ENCODE results near the gene ARID1B. TPM values are rescaled to one million over a fixed set of nuclear protein-coding genes. Genes with fewer than 3 reads are reported as not detected.
"Not testable (repeated sequence)": the region's sequence is repeated elsewhere in the genome, so short reads cannot be mapped to it uniquely, and the experiment has no call there.

Gene ARID1B
- total RNA-seq, 1 experiment from 2014 or later: 24.2 TPM

- Histone ChIP-seq H4K20me1 (ENCODE audit: low read length) (no peaks in the 10 kb centered on the region), H3K9me3 (ENCODE audit: low read length) (no peaks in the 10 kb centered on the region), H3K4me2 (ENCODE audit: low read length) (no peak overlapping the region), H2AFZ (ENCODE audit: low read length) (no peak overlapping the region), H3K9ac (ENCODE audit: low read length) (no peak overlapping the region), H3K9me2 (replicated peaks; ENCODE audit: low read length) (no peaks in the 10 kb centered on the region), H3K27me3 (ENCODE audit: low read length) (no peaks in the 10 kb centered on the region), H3K36me3 (ENCODE audit: low read depth, low read length) (no peaks in the 10 kb centered on the region), H3F3A (ENCODE audit: low read length, unreplicated experiment) (no peaks in the 10 kb centered on the region), H3K4me1 (ENCODE audit: insufficient read depth, low read length) (peaks cover 23% of the 10 kb centered on the region), H3K27ac (ENCODE audit: low read length) (no peak overlapping the region), H3K79me2 (ENCODE audit: low read length) (no peaks in the 10 kb centered on the region), H3K4me3 (ENCODE audit: low read length) (no peak overlapping the region)
- DNase-seq (no peak), ATAC-seq (no peak)
- ChIA-PET POLR2A (ENCODE audit: unreplicated experiment) (no interaction called here), CTCF (no interaction called here)
- intact Hi-C loops (cut with micrococcal nuclease): no loop called here
- TF ChIP-seq, protein P1, sequence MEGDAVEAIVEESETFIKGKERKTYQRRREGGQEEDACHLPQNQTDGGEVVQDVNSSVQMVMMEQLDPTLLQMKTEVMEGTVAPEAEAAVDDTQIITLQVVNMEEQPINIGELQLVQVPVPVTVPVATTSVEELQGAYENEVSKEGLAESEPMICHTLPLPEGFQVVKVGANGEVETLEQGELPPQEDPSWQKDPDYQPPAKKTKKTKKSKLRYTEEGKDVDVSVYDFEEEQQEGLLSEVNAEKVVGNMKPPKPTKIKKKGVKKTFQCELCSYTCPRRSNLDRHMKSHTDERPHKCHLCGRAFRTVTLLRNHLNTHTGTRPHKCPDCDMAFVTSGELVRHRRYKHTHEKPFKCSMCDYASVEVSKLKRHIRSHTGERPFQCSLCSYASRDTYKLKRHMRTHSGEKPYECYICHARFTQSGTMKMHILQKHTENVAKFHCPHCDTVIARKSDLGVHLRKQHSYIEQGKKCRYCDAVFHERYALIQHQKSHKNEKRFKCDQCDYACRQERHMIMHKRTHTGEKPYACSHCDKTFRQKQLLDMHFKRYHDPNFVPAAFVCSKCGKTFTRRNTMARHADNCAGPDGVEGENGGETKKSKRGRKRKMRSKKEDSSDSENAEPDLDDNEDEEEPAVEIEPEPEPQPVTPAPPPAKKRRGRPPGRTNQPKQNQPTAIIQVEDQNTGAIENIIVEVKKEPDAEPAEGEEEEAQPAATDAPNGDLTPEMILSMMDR (conservative IDR thresholded peaks at IDR 0.05; ENCODE audit: low read depth, low read length): no peak
- TF ChIP-seq EZH2 (IDR thresholded peaks at IDR 0.05; ENCODE audit: low read length, unreplicated experiment) (no peak), EZH2phosphoT487 (IDR thresholded peaks at IDR 0.05; ENCODE audit: borderline replicate concordance, low read length) (no peak)
- BruUV-seq (replicated peaks): no TSS peak
Observed at GRCh38 chr6:157143890-157144798, 367.0 kb downstream of the ARID1B start.

GRCh38 chr6:157144859-157145568 is 367.8 kb downstream of the ARID1B start:
- no peak for TF ChIP-seq EZH2 (IDR thresholded peaks at IDR 0.05; ENCODE audit: low read length, unreplicated experiment)
- no peaks in the 10 kb centered on the region for H3K36me3 ChIP-seq (ENCODE audit: low read depth, low read length)
- no peak overlapping the region for H3K4me2 ChIP-seq (ENCODE audit: low read length)
- ChIA-PET POLR2A (ENCODE audit: unreplicated experiment) (no interaction called here), CTCF (no interaction called here)
- H2AFZ ChIP-seq (ENCODE audit: low read length): no peak overlapping the region
- H3K9ac ChIP-seq (ENCODE audit: low read length): no peak overlapping the region
- no peaks in the 10 kb centered on the region for H3K79me2 ChIP-seq (ENCODE audit: low read length)
- intact Hi-C loops (cut with micrococcal nuclease): loop anchor here (5.0 kb wide), 1 partner anchor 37 kb away; no protein-coding TSS in a partner anchor
- H4K20me1 ChIP-seq (ENCODE audit: low read length): no peaks in the 10 kb centered on the region
- no peaks in the 10 kb centered on the region for H3F3A ChIP-seq (ENCODE audit: low read length, unreplicated experiment)
- peaks cover 32% of the 10 kb centered on the region for H3K4me1 ChIP-seq (ENCODE audit: insufficient read depth, low read length)
- no peak overlapping the region for H3K4me3 ChIP-seq (ENCODE audit: low read length)
- no peaks in the 10 kb centered on the region for H3K9me3 ChIP-seq (ENCODE audit: low read length)
- ATAC-seq (no peak), DNase-seq (no peak)
- no peaks in the 10 kb centered on the region for H3K9me2 ChIP-seq (replicated peaks; ENCODE audit: low read length)
- no TSS peak for BruUV-seq (replicated peaks)
- no peaks in the 10 kb centered on the region for H3K27me3 ChIP-seq (ENCODE audit: low read length)
- no peak overlapping the region for H3K27ac ChIP-seq (ENCODE audit: low read length)

DNA sequence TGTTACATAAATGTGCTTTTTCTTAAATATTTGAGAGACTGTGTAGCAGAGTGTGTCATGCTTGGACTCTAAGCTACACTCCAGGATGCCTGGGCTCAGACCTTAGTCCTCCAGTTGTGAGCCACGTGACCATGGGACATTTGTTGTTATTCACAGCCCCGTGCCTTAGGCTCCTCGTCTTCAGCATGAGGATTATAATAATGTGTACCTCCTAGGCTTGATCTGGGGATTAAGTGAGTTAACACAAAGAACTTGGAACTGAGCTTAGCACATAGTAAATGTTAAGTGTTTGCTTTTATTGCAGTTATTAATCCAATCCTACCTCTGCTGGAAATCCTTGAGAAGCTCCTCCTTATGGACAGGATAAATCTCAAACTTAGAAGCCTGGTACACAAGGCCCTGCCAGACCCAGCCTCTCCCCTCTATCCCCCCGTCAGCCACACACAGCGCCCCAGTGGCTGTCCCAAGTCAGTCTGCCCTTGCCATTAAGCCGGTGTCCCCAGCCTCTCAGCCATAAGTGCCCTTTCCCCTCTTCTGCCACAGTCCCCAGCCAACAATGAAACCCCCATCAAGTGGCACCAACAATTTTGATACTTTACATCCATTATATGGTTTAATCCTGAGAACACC is 368.6 kb downstream of the ARID1B start:
- Histone ChIP-seq H3F3A (ENCODE audit: low read length, unreplicated experiment) (no peaks in the 10 kb centered on the region), H3K27ac (ENCODE audit: low read length) (no peak overlapping the region), H3K9me2 (replicated peaks; ENCODE audit: low read length) (no peaks in the 10 kb centered on the region), H3K79me2 (ENCODE audit: low read length) (no peaks in the 10 kb centered on the region), H3K4me3 (ENCODE audit: low read length) (no peak overlapping the region), H3K4me1 (ENCODE audit: insufficient read depth, low read length) (peaks cover 39% of the 10 kb centered on the region), H2AFZ (ENCODE audit: low read length) (no peak overlapping the region), H3K9ac (ENCODE audit: low read length) (no peak overlapping the region), H3K9me3 (ENCODE audit: low read length) (no peaks in the 10 kb centered on the region), H3K27me3 (ENCODE audit: low read length) (no peaks in the 10 kb centered on the region), H4K20me1 (ENCODE audit: low read length) (no peaks in the 10 kb centered on the region), H3K4me2 (ENCODE audit: low read length) (no peak overlapping the region), H3K36me3 (ENCODE audit: low read depth, low read length) (no peaks in the 10 kb centered on the region; the same call in 1 of the 2 replicates)
- TF ChIP-seq EZH2phosphoT487 (IDR thresholded peaks at IDR 0.05; ENCODE audit: borderline replicate concordance, low read length) (no peak), EZH2 (IDR thresholded peaks at IDR 0.05; ENCODE audit: low read length, unreplicated experiment) (no peak)
- TF ChIP-seq, protein P1 (conservative IDR thresholded peaks at IDR 0.05; ENCODE audit: low read depth, low read length): no peak
- no TSS peak for BruUV-seq (replicated peaks)
- ChIA-PET POLR2A (ENCODE audit: unreplicated experiment) (no interaction called here), CTCF (no interaction called here)
- intact Hi-C loops (cut with micrococcal nuclease): loop anchor here (5.0 kb wide), 1 partner anchor 37 kb away; no protein-coding TSS in a partner anchor
- ATAC-seq (no peak), DNase-seq (no peak)

- H2AFZ ChIP-seq (ENCODE audit: low read length); H3K27me3 ChIP-seq (ENCODE audit: low read length); H3K4me3 ChIP-seq (ENCODE audit: low read length); H3K9me3 ChIP-seq (ENCODE audit: low read length); H3F3A ChIP-seq (ENCODE audit: low read length, unreplicated experiment); H3K79me2 ChIP-seq (ENCODE audit: low read length); H3K36me3 ChIP-seq (ENCODE audit: low read depth, low read length); BruUV-seq (replicated peaks); DNase-seq; CTCF ChIA-PET; H3K9me2 ChIP-seq (replicated peaks; ENCODE audit: low read length); H4K20me1 ChIP-seq (ENCODE audit: low read length); POLR2A ChIA-PET (ENCODE audit: unreplicated experiment); ATAC-seq: not testable (repeated sequence)
- H3K9ac ChIP-seq (ENCODE audit: low read length): peak overlapping the region; percentile 51; the same call in 1 of the 2 replicates
- H3K4me1 ChIP-seq (ENCODE audit: insufficient read depth, low read length): peaks cover 44% of the 10 kb centered on the region
- H3K4me2 ChIP-seq (ENCODE audit: low read length): 0 out of 2 replicates have a peak overlapping the region, but pooled peaks have one; percentile 85
- intact Hi-C loops (cut with micrococcal nuclease): loop anchor here (2.0 to 5.0 kb wide), 3 partner anchors 35 to 113 kb away; no protein-coding TSS in a partner anchor
- peak overlapping the region; percentile 94 for H3K27ac ChIP-seq (ENCODE audit: low read length)
Observed at GRCh38 chr6:157147054-157148026, 370.2 kb downstream of the ARID1B start.
